Fibroblast of pulmonary artery (primary cell): ENCODE results near the gene JKAMP.

Source experiments
- DNase-seq: peaks from one replicate; pipeline ENCODE4 v3.0.0-alpha.2; 2010; ENCODE audit warnings: low read depth
- H3K4me3 ChIP-seq: replicated peaks from 2 replicates; pipeline ENCODE4 v1.5.1; 2011; ENCODE audit warnings: low read depth, mild to moderate bottlenecking, control low read depth, low read length, moderate library complexity
- TF ChIP-seq, protein P1 (sequence below): IDR thresholded peaks from 2 replicates; pipeline ENCODE4 v1.5.1; 2011; ENCODE audit warnings: mild to moderate bottlenecking, control low read depth, low read length, inconsistent platforms; ENCODE audit errors: missing control alignments

The JKAMP gene

GRCh38 chr14:59492384-59492783 lies 8.1 kb downstream of the JKAMP start:
- H3K4me3 ChIP-seq: no peak overlapping the region
- TF ChIP-seq, protein P1, sequence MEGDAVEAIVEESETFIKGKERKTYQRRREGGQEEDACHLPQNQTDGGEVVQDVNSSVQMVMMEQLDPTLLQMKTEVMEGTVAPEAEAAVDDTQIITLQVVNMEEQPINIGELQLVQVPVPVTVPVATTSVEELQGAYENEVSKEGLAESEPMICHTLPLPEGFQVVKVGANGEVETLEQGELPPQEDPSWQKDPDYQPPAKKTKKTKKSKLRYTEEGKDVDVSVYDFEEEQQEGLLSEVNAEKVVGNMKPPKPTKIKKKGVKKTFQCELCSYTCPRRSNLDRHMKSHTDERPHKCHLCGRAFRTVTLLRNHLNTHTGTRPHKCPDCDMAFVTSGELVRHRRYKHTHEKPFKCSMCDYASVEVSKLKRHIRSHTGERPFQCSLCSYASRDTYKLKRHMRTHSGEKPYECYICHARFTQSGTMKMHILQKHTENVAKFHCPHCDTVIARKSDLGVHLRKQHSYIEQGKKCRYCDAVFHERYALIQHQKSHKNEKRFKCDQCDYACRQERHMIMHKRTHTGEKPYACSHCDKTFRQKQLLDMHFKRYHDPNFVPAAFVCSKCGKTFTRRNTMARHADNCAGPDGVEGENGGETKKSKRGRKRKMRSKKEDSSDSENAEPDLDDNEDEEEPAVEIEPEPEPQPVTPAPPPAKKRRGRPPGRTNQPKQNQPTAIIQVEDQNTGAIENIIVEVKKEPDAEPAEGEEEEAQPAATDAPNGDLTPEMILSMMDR: no peak
- DNase-seq: no peak

GRCh38 chr14:59500732-59501131 lies 16.4 kb downstream of the JKAMP start:
- TF ChIP-seq, protein P1: no peak
- DNase-seq: no peak
- no peak overlapping the region for H3K4me3 ChIP-seq

DNA sequence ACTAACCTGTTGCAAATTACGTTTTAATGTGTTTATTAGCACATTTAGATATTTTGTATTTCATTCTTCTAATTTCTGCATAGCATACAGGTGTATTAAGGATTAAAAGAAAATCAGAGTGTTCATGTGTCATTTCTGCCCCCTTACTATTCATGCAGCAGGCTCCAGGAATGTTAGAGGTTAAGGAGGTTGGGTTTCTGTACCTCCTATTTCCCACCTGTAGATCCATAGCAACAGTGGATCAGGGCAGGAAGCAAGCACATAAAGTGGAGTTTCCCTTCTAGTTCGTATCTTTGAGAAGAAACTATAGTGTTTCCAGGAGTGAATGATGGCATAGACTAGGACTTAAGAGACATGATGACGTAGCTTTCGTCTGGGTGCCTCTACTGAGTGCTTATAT lies 18.9 kb downstream of the JKAMP start:
- no peak for DNase-seq
- TF ChIP-seq, protein P1: no peak
- no peak overlapping the region for H3K4me3 ChIP-seq

DNA sequence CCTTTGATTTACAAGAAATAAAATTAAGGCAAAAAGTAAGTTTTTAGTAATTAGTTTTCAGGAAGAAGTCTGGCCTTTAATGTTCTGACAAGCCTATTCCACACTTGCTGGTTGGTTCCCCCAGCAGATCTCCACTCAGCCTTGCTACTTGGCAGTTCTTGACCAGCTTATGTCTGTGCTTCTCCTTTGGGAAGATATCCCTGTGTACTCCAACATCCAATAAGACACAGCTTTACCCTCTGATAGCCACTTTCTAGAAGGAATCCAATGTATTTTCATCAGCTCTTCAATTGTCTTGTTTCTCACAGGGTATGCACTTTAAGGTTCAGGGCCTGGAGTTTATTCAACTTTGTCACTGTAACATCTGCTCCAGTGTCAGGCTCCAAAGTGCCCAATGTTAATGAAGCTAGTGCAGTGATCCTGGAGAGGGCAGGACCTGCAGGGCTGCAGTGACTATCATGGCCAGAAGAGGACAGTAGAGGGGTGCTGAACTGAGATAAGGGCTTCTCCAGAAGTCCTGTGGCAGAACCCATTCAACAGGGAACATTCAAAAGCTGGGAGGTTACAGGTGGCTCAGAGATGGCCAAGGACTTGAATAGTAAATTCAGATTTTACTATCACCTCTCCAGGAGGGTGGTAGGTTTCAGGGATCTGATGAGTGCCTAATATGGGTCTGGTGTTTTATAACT lies 22.9 kb downstream of the JKAMP start:
- TF ChIP-seq, protein P1: peak; percentile 96
- no peak overlapping the region for H3K4me3 ChIP-seq
- DNase-seq: peak; percentile 56

- no peak for DNase-seq
- H3K4me3 ChIP-seq: no peak overlapping the region
- TF ChIP-seq, protein P1: no peak
Measured at GRCh38 chr14:59507752-59508103, 23.4 kb downstream of the JKAMP start.

DNA sequence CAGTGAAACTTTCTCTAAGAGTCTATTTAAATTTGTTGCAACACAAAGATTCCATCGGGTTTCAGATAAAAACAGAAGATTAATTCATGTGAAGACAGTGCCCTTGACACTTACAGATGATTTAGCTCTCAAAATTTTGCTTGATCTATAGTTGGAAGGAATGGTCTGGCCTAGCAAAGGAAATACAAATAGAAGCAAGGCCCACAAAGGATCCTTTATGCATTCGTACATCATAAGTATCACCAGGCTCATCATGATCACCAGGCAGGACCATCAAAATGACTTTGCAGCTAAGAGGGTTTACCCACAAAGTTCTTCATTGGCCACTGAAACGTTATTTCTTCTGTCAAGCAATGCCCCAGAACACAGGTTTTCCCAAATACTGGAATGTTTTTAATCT lies 24.8 kb downstream of the JKAMP start:
- H3K4me3 ChIP-seq: no peak overlapping the region
- TF ChIP-seq, protein P1: no peak
- no peak for DNase-seq

GRCh38 chr14:59510001-59510400 lies 25.7 kb downstream of the JKAMP start:
- no peak overlapping the region for H3K4me3 ChIP-seq
- DNase-seq: no peak
- TF ChIP-seq, protein P1: no peak
